CD4-positive, alpha-beta T cell (primary cell): Measurements from ENCODE around the gene CNOT9. TPM values are rescaled to one million over a fixed set of nuclear protein-coding genes. Genes with fewer than 3 reads are reported as not detected.

Experiments
- ATAC-seq: fragments of 200-7000 bp; cut with Tn5 transposase; one replicate; pipeline ENCODE4 v1.10.0; 2022; ENCODE audit warnings: mild to moderate bottlenecking; ENCODE audit not compliant: poor library complexity
- CTCF ChIA-PET: fragments of 350-600 bp; sonication (Branson Sonifier 250); formaldehyde crosslinking; loops from one replicate; lab custom pipeline; 2021; ENCODE audit warnings: antibody characterized with exemption, inconsistent platforms; lab: Charles Lee
- POLR2A ChIA-PET: fragments of 350-600 bp; sonication (Branson Sonifier 250); formaldehyde crosslinking; loops from one replicate; lab custom pipeline; 2021; ENCODE audit warnings: antibody characterized with exemption, inconsistent platforms; lab: Charles Lee
- DNase-seq, 14 experiments: peaks; one replicate each; pipeline ENCODE4 v3.0.0-alpha.2; 2013 to 2020; ENCODE audit warnings: mixed read lengths in 2 of 14
- H3K27ac ChIP-seq, 2 donors: one replicate each; pipeline versions ENCODE4 v1.5.1 to v1.7.0; 2013; ENCODE audit warnings: low read length in 2 of 2, low read depth in 1 of 2, mild to moderate bottlenecking in 1 of 2
- H3K27me3 ChIP-seq, 2 experiments: 1 replicate in 1 of 2; 2 replicates in 1 of 2; pipeline versions ENCODE4 v1.6.1 to v1.7.0; 2013; ENCODE audit warnings: low read length in 2 of 2, control low read depth in 1 of 2, mild to moderate bottlenecking in 1 of 2, moderate library complexity in 1 of 2; ENCODE audit not compliant: insufficient read depth in 2 of 2, control insufficient read depth in 1 of 2
- H3K36me3 ChIP-seq: one replicate; pipeline ENCODE4 v1.6.1; 2013; ENCODE audit warnings: low read length, control low read depth; ENCODE audit not compliant: insufficient read depth
- H3K4me1 ChIP-seq: one replicate; pipeline ENCODE4 v1.6.1; 2013; ENCODE audit warnings: low read length, control low read depth; ENCODE audit not compliant: insufficient read depth
- H3K4me3 ChIP-seq: one replicate; pipeline ENCODE4 v1.5.1; 2013; ENCODE audit warnings: mild to moderate bottlenecking, low read length, moderate library complexity
- H3K9me3 ChIP-seq, 2 experiments: 1 replicate in 1 of 2; 2 replicates in 1 of 2; pipeline versions ENCODE4 v1.6.1 to v1.7.0; 2013; ENCODE audit warnings: low read length in 2 of 2, mild to moderate bottlenecking in 2 of 2, control low read depth in 1 of 2, moderate library complexity in 1 of 2; ENCODE audit not compliant: control insufficient read depth in 1 of 2, insufficient read depth in 1 of 2
- H3K27ac Mint-ChIP-seq: one replicate; pipeline ENCODE4 v1.8.0; 2020; ENCODE audit warnings: mixed read lengths
- H3K27me3 Mint-ChIP-seq: one replicate; pipeline ENCODE4 v1.8.0; 2021; ENCODE audit warnings: mixed read lengths
- H3K36me3 Mint-ChIP-seq: one replicate; pipeline ENCODE4 v1.8.0; 2021; ENCODE audit warnings: low read depth, mixed read lengths
- H3K4me1 Mint-ChIP-seq: one replicate; pipeline ENCODE4 v1.8.0; 2021; ENCODE audit warnings: low read depth, mixed read lengths
- H3K4me3 Mint-ChIP-seq: one replicate; pipeline ENCODE4 v1.8.0; 2020; ENCODE audit warnings: mild to moderate bottlenecking, mixed read lengths
- H3K9me3 Mint-ChIP-seq: one replicate; pipeline ENCODE4 v1.8.0; 2020; ENCODE audit warnings: mixed read lengths
- intact Hi-C, 2 experiments: fragments of 100-400 bp; cut with DNase I in 1 of 2; cut with micrococcal nuclease in 1 of 2; formaldehyde crosslinking; loops; one replicate each; pipeline versions ENCODE4 v1.15.1 to v1.9.0; 2023 to 2025; cut with DNase I, micrococcal nuclease
- total RNA-seq, 174 experiments: library from RNA in 2 of 174; stranded (reverse) in 2 of 174; gene quantifications; one replicate each; pipeline ENCODE4 v1.2.3 and lab custom pipeline; 2021 to 2026
- TF ChIP-seq, protein P1 (sequence below): fragments of 200-600 bp; IDR thresholded peaks from one replicate; pipeline ENCODE4 v1.8.0; 2022; ENCODE audit warnings: antibody characterized with exemption, mild to moderate bottlenecking

CNOT9 gene
- total RNA-seq, 2 experiments from 2014 or later, result 62.8 to 66.8 TPM

DNA sequence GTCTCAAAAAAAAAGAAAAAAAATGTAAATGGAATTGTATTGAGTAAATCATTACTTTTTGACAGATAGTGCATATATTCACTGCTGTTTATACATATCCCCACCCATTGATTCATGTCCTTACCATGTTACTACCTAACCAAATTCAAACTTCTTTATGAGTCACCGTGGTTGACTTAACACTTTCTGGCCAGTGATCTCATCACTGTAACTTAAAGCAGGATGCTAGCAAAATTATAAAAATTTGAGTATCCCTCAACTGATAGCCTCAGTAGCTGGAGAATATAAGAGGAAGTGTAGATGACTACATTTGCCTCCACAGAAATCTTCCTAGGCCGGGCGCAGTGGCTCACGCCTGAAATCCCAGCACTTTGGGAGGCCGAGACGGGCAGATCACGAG is 13.4 kb downstream of the CNOT9 start:
- CTCF ChIA-PET, result no interaction called here
- POLR2A ChIA-PET, result no interaction called here

DNA sequence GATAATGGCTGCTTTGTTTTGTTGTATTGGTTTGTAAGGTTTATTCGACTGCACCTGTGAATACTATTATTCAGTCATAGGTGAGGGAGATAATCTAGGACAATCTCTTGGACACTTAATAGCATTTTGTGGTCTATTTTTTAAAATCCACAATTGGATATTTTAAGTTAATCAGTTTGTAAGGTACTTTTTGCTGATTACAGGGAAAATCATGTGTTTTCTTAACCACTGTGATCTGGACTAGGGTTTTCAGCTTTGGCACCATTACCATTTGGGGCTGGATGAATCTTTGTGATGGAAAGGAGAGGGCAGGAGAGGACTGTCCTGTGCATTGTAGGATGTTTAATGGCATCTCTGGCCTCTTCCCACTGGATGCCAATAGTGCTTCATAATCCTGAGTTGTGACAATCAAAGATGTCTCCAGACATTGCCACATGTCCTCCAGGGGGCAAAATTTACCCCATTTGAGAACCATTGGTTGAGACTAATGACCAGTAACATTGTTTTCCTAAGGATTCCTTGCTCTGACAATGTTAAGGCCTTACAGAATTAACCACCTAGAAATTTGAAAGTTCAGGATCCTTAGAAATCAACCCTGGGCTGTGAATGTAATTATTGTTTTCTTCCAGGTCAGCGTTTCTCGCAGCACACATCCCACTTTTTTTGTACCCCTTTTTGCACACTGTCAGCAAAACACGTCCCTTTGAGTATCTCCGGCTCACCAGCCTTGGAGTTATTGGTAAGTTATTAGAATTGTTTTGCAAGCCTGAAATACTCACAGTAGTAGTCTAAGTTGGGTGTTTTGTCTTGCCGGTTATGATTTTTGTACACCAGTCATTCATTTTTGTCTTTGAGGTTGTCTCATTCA is 15.6 kb downstream of the CNOT9 start:
- no peaks in the 10 kb centered on the region for H3K27me3 Mint-ChIP-seq
- CTCF ChIA-PET, result no interaction called here
- Histone ChIP-seq H3K36me3 (peaks cover 83% of the 10 kb centered on the region), H3K9me3 (no peaks in the 10 kb centered on the region), H3K4me3 (no peak overlapping the region), H3K27me3 (no peaks in the 10 kb centered on the region), H3K4me1 (no peaks in the 10 kb centered on the region), H3K27ac (no peak overlapping the region)
- peaks cover 8% of the 10 kb centered on the region for H3K4me1 Mint-ChIP-seq
- ATAC-seq, result no peak
- POLR2A ChIA-PET, result no interaction called here
- no peak for DNase-seq
- H3K4me3 Mint-ChIP-seq, result no peak overlapping the region
- H3K9me3 Mint-ChIP-seq, result no peaks in the 10 kb centered on the region
- TF ChIP-seq, protein P1, sequence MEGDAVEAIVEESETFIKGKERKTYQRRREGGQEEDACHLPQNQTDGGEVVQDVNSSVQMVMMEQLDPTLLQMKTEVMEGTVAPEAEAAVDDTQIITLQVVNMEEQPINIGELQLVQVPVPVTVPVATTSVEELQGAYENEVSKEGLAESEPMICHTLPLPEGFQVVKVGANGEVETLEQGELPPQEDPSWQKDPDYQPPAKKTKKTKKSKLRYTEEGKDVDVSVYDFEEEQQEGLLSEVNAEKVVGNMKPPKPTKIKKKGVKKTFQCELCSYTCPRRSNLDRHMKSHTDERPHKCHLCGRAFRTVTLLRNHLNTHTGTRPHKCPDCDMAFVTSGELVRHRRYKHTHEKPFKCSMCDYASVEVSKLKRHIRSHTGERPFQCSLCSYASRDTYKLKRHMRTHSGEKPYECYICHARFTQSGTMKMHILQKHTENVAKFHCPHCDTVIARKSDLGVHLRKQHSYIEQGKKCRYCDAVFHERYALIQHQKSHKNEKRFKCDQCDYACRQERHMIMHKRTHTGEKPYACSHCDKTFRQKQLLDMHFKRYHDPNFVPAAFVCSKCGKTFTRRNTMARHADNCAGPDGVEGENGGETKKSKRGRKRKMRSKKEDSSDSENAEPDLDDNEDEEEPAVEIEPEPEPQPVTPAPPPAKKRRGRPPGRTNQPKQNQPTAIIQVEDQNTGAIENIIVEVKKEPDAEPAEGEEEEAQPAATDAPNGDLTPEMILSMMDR, result no peak
- intact Hi-C loops, result no loop called here
- no peak overlapping the region for H3K27ac Mint-ChIP-seq
- H3K36me3 Mint-ChIP-seq, result peaks cover 86% of the 10 kb centered on the region

More for the DNA sequence above, 13.4 kb downstream of the CNOT9 start:
- peaks cover 87% of the 10 kb centered on the region for H3K36me3 Mint-ChIP-seq
- ATAC-seq (no peak), DNase-seq (no peak)
- Histone ChIP-seq H3K27ac (no peak overlapping the region), H3K9me3 (no peaks in the 10 kb centered on the region), H3K4me3 (no peak overlapping the region), H3K27me3 (no peaks in the 10 kb centered on the region), H3K36me3 (peaks cover 77% of the 10 kb centered on the region), H3K4me1 (peaks cover 8% of the 10 kb centered on the region)
- TF ChIP-seq, protein P1, result no peak
- intact Hi-C loops, result no loop called here
- no peak overlapping the region for H3K4me3 Mint-ChIP-seq
- no peaks in the 10 kb centered on the region for H3K9me3 Mint-ChIP-seq
- H3K27me3 Mint-ChIP-seq, result no peaks in the 10 kb centered on the region
- H3K27ac Mint-ChIP-seq, result no peak overlapping the region
- peaks cover 26% of the 10 kb centered on the region for H3K4me1 Mint-ChIP-seq

DNA sequence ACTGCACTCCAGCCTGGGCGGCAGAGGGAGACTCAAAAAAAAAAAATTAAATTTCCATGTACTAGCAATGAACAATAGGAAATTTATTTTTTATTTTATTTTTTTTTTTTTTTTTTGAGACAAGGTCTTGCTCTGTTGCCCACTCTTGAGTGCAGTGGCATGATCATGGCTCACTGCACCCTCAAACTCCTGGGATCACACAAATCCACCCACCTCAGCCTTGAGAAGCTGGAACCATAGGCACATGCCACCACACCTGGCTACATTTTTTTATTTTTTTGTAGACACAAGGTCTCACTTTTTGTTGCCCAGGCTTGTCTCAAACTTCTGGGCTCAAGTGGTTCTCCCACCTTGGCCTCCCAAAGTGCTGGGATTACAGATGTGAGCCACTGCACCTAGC is 16.9 kb downstream of the CNOT9 start:
- H3K4me3 Mint-ChIP-seq, result no peak overlapping the region
- no peak overlapping the region for H3K27ac Mint-ChIP-seq
- DNase-seq, result no peak
- Histone ChIP-seq H3K4me1 (no peaks in the 10 kb centered on the region), H3K27me3 (no peaks in the 10 kb centered on the region), H3K27ac (no peak overlapping the region), H3K36me3 (peaks cover 94% of the 10 kb centered on the region), H3K9me3 (no peaks in the 10 kb centered on the region), H3K4me3 (no peak overlapping the region)
- TF ChIP-seq, protein P1, result no peak
- peaks cover 3% of the 10 kb centered on the region for H3K4me1 Mint-ChIP-seq
- POLR2A ChIA-PET, result no interaction called here
- no peaks in the 10 kb centered on the region for H3K9me3 Mint-ChIP-seq
- CTCF ChIA-PET, result no interaction called here
- H3K27me3 Mint-ChIP-seq, result no peaks in the 10 kb centered on the region
- H3K36me3 Mint-ChIP-seq, result peaks cover 94% of the 10 kb centered on the region
- ATAC-seq, result no peak
- intact Hi-C loops, result no loop called here
